Lower leg skin (tissue), 3 donors: ENCODE measurements around the gene CDC73.

Experiments
- CTCF ChIP-seq, 3 donors: fragments of 450-650 bp; IDR thresholded peaks; one replicate each; pipeline ENCODE4 v1.5.1; 2016; ENCODE audit warnings: antibody characterized with exemption in 3 of 3, mild to moderate bottlenecking in 3 of 3, moderate library complexity in 2 of 3
- POLR2A ChIP-seq, 2 donors: fragments of 450-650 bp; IDR thresholded peaks; one replicate each; pipeline ENCODE4 v1.6.1; 2016 to 2017; ENCODE audit warnings: antibody characterized with exemption in 2 of 2, mild to moderate bottlenecking in 1 of 2, moderate library complexity in 1 of 2

GRCh38 chr1:193181536-193181935 lies 59.7 kb downstream of the CDC73 start:
- TF ChIP-seq CTCF (IDR thresholded peaks at IDR 0.05) (no peak), POLR2A (IDR thresholded peaks at IDR 0.05) (no peak)
